Lower lobe of right lung (tissue), 2 donors: ENCODE data around the gene FBXO45. TPM values are rescaled to one million over a fixed set of nuclear protein-coding genes. Genes with fewer than 3 reads are reported as not detected.

Experiments used
- ATAC-seq, 2 donors: fragments of 200-7000 bp; cut with Tn5 transposase; one replicate each; pipeline ENCODE4 v1.9.1; 2020 to 2022; ENCODE audit warnings: mild to moderate bottlenecking in 2 of 2, moderate library complexity in 2 of 2
- DNase-seq: peaks from one replicate; pipeline ENCODE4 v3.0.0-alpha.2; 2020
- H3K27ac ChIP-seq: fragments of 200-600 bp; one replicate; pipeline ENCODE4 v1.8.0; 2022
- H3K27me3 ChIP-seq: fragments of 200-600 bp; one replicate; pipeline ENCODE4 v1.8.0; 2022; ENCODE audit warnings: low read depth
- H3K36me3 ChIP-seq: fragments of 200-600 bp; one replicate; pipeline ENCODE4 v1.8.0; 2022; ENCODE audit warnings: mild to moderate bottlenecking
- H3K4me1 ChIP-seq: fragments of 200-600 bp; one replicate; pipeline ENCODE4 v1.8.0; 2022
- H3K4me3 ChIP-seq: fragments of 200-600 bp; one replicate; pipeline ENCODE4 v1.8.0; 2022; ENCODE audit warnings: mild to moderate bottlenecking
- H3K9me3 ChIP-seq: fragments of 200-600 bp; one replicate; pipeline ENCODE4 v1.8.0; 2022
- CTCF ChIP-seq: fragments of 200-600 bp; IDR thresholded peaks from one replicate; pipeline ENCODE4 v1.8.0; 2022; ENCODE audit warnings: antibody characterized with exemption, mild to moderate bottlenecking
- intact Hi-C: fragments of 100-400 bp; cut with DNase I; formaldehyde crosslinking; loops from one replicate; pipeline ENCODE4 v1.11.0; 2022
- total RNA-seq: library from RNA; stranded (reverse); fragmentation: NEBNext Ultra II Directional; extraction: Animal tissue kit (Norgen Biotek cat#: 25700); gene quantifications from one replicate; pipeline ENCODE4 v1.2.1, GENCODE V29; 2021
- donor health status: DM: no; HTN: yes; CAD: no; lungs with severe emphysema.

FBXO45 gene
- total RNA-seq, 1 donor from 2014 or later = 7.3 TPM

GRCh38 chr3:196603683-196604082 lies 35.2 kb downstream of the FBXO45 start:
- ATAC-seq (no peak), DNase-seq (no peak)
- H3K27me3 ChIP-seq = no peaks in the 10 kb centered on the region
- intact Hi-C loops = no loop called here
- no peaks in the 10 kb centered on the region for H3K4me1 ChIP-seq
- no peaks in the 10 kb centered on the region for H3K9me3 ChIP-seq
- TF ChIP-seq CTCF = no peak
- no peak overlapping the region for H3K4me3 ChIP-seq
- H3K36me3 ChIP-seq = no peaks in the 10 kb centered on the region
- no peak overlapping the region for H3K27ac ChIP-seq

DNA sequence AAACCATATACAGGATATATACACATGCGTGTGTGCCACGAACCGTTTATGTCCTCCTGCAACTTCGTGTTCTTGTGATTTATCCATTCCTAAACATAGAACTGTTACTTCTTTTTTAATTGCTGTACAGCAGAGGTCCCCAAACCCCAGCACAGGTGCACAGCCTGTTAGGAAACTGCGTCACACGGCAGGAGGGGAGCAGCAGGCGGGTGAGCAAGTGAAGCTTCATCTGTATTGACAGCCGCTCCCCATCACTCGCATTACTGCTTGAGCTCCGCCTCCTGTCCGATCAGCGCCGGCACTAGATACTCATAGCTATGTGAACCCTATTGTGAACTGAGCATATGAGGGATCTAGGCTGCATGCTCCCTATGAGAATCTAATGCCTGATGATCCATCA lies 36.1 kb downstream of the FBXO45 start:
- ATAC-seq = no peak
- H3K36me3 ChIP-seq = no peaks in the 10 kb centered on the region
- no peak overlapping the region for H3K4me3 ChIP-seq
- no peak overlapping the region for H3K27ac ChIP-seq
- DNase-seq = no peak
- intact Hi-C loops = no loop called here
- H3K9me3 ChIP-seq = no peaks in the 10 kb centered on the region
- no peak for TF ChIP-seq CTCF
- no peaks in the 10 kb centered on the region for H3K4me1 ChIP-seq
- H3K27me3 ChIP-seq = no peaks in the 10 kb centered on the region

DNA sequence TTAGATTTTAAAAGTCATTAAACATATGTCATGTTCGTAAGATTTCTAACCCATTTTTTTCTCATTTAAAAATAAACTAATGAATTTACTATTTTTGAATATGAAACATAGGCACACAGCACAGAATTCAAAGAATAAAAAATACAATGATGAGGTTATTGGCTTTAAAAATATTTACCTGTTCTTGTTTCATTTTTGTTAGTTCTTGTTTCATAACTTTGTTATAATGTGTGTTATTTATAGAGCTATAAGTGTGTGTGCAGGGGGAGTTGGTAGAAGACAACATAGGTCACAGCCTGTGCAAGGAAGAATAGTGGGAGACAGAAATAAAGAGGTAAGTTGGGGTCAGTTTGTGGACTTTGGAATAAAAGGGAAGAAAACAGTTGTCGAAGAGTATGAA lies 40.2 kb downstream of the FBXO45 start:
- intact Hi-C loops = loop anchor here (5.0 kb wide), 1 partner anchor 79 kb away; no protein-coding TSS in a partner anchor
- H3K4me1 ChIP-seq = peaks cover 28% of the 10 kb centered on the region
- ATAC-seq = no peak

DNA sequence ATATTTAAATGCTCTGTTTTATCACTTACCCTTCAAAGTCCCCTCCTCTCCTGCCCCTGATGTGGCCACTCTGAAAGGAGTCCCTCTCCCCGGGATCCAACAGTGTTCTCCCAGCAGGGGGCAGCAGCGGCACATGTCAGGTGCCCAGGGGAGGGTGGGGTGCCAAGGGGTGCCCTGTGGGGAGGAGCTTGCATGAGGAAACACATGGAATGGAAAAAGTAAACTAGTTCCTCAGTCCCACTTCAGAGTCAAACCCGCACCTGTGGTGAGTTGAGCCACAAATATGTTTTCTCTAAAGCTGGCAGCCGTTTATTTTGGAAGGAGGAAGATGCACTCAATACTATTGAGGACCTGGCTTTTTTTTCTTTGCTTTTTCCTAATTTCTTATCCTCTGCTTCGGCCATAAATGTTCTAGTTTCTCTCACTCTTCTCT lies 40.9 kb downstream of the FBXO45 start:
- H3K4me1 ChIP-seq = peaks cover 28% of the 10 kb centered on the region
- intact Hi-C loops = loop anchor here (5.0 kb wide), 1 partner anchor 78 kb away; no protein-coding TSS in a partner anchor

More for the DNA sequence above, 40.2 kb downstream of the FBXO45 start:
- Histone ChIP-seq H3K4me3 (no peak overlapping the region), H3K36me3 (no peaks in the 10 kb centered on the region), H3K27ac (no peak overlapping the region), H3K27me3 (no peaks in the 10 kb centered on the region), H3K9me3 (no peaks in the 10 kb centered on the region)
- TF ChIP-seq CTCF = no peak
- no peak for DNase-seq

GRCh38 chr3:196609805-196610515 lies 41.5 kb downstream of the FBXO45 start:
- no peak for TF ChIP-seq CTCF
- Histone ChIP-seq H3K27me3 (no peaks in the 10 kb centered on the region), H3K27ac (peak overlapping the region; percentile 0), H3K36me3 (no peaks in the 10 kb centered on the region), H3K4me1 (peaks cover 28% of the 10 kb centered on the region), H3K4me3 (no peak overlapping the region), H3K9me3 (no peaks in the 10 kb centered on the region)
- ATAC-seq (peak; percentile 8 to 34), DNase-seq (no peak)
- intact Hi-C loops = loop anchor here (5.0 kb wide), 1 partner anchor 77 kb away; no protein-coding TSS in a partner anchor

More for the DNA sequence above, 40.9 kb downstream of the FBXO45 start:
- TF ChIP-seq CTCF = peak; percentile 90
- no peak overlapping the region for H3K4me3 ChIP-seq
- DNase-seq = peak; percentile 94
- H3K27me3 ChIP-seq = no peaks in the 10 kb centered on the region
- peak; percentile 98 to 99 for ATAC-seq
- no peaks in the 10 kb centered on the region for H3K36me3 ChIP-seq
- peak overlapping the region; percentile 0 for H3K27ac ChIP-seq
- no peaks in the 10 kb centered on the region for H3K9me3 ChIP-seq
